ENCODE measurements around the gene SSB. TPM values are rescaled to one million over a fixed set of nuclear protein-coding genes. Genes with fewer than 3 reads are reported as not detected.
A peak's percentile ranks its signal among the peaks of the same experiment; 100 is the strongest.

The SSB gene
- total and polyA plus RNA-seq, 2 of the 13 experiments (the other 11 are each of a cell fraction or from before 2014, with no cell fraction given), result 109 to 208 TPM

GRCh38 chr2:169798718-169799592, at the start of gene SSB (continued):
- TF ChIP-seq ZBTB25 (CRISPR knock-in tag; IDR thresholded peaks at IDR 0.05) (peak; percentile 84; the same call in 1 of the 2 replicates), ZNF709 (CRISPR knock-in tag; IDR thresholded peaks at IDR 0.05) (peak; percentile 95), KDM2A (CRISPR knock-in tag; IDR thresholded peaks at IDR 0.05; ENCODE audit: borderline replicate concordance, low read depth) (peak; percentile 94), ZFP41 (CRISPR knock-in tag; IDR thresholded peaks at IDR 0.05; ENCODE audit: borderline replicate concordance) (no peak; the same call in 1 of the 2 replicates), ZNF276 (CRISPR knock-in tag; IDR thresholded peaks at IDR 0.05; ENCODE audit: low read depth) (no peak), TRAFD1 (CRISPR knock-in tag; IDR thresholded peaks at IDR 0.05; ENCODE audit: borderline replicate concordance) (no peak), FOSL2 (CRISPR knock-in tag; IDR thresholded peaks at IDR 0.05) (no peak), ESRRA (CRISPR knock-in tag; IDR thresholded peaks at IDR 0.05; ENCODE audit: low read depth) (0 out of 2 replicates have a peak, but pooled peaks have one; percentile 42), ZBTB38 (CRISPR knock-in tag; IDR thresholded peaks at IDR 0.05) (peak; percentile 88), HMGXB3 (CRISPR knock-in tag; IDR thresholded peaks at IDR 0.05; ENCODE audit: borderline replicate concordance) (peak; percentile 45; the same call in 1 of the 2 replicates), KDM3A (CRISPR knock-in tag; IDR thresholded peaks at IDR 0.05; ENCODE audit: low read depth) (peak; percentile 89; the same call in 1 of the 2 replicates), TRIM24 (CRISPR knock-in tag; IDR thresholded peaks at IDR 0.05) (no peak), ZSCAN29 (CRISPR knock-in tag; conservative IDR thresholded peaks at IDR 0.05) (peak; percentile 72), MBD4 (IDR thresholded peaks at IDR 0.05; ENCODE audit: borderline replicate concordance, low read length) (no peak), ZNF629 (CRISPR knock-in tag; conservative IDR thresholded peaks at IDR 0.05) (0 out of 2 replicates have a peak, but pooled peaks have one; percentile 14), KMT2A (CRISPR knock-in tag; IDR thresholded peaks at IDR 0.05) (peak; percentile 96), HDAC1 (CRISPR knock-in tag; IDR thresholded peaks at IDR 0.05) (peak; percentile 37; the same call in 1 of the 2 replicates), ERF (CRISPR knock-in tag; IDR thresholded peaks at IDR 0.05) (peak; percentile 93), DR1 (CRISPR knock-in tag; IDR thresholded peaks at IDR 0.05) (peak; percentile 89), ATF3 (CRISPR knock-in tag; IDR thresholded peaks at IDR 0.05) (peak; percentile 22; the same call in 1 of the 2 replicates)

Data from HepG2 (cell line).